OCI-LY7 (cell line): ENCODE measurements around the gene SAMD15. TPM values are rescaled to one million over a fixed set of nuclear protein-coding genes. Genes with fewer than 3 reads are reported as not detected.

Experiments
- BruUV-seq: library from RNA; stranded (reverse); fragments of 400-500 nt; replicated peaks from 2 replicates; lab custom pipeline; 2021; lab: Mats Ljungman, UMichigan
- CTCF ChIA-PET: fragments of 300-600 bp; sonication (Branson Sonifier 250); formaldehyde crosslinking; loops from one replicate; lab custom pipeline; 2022; ENCODE audit warnings: antibody characterized with exemption; ENCODE audit not compliant: unreplicated experiment; lab: Charles Lee
- POLR2A ChIA-PET: fragments of 300-600 bp; sonication (Branson Sonifier 250); formaldehyde crosslinking; loops from one replicate; lab custom pipeline; 2022; ENCODE audit warnings: antibody characterized with exemption; lab: Charles Lee
- DNase-seq: peaks from one replicate; pipeline ENCODE4 v3.0.0-alpha.2; 2015; ENCODE audit warnings: low spot score
- H2AFZ ChIP-seq: fragments of 200-600 bp; sonication (generic), shearing (Covaris generic); 2 replicates; pipeline ENCODE4 v1.6.1; 2014; ENCODE audit warnings: mild to moderate bottlenecking, antibody characterized with exemption, low read length, moderate library complexity
- H3K27ac ChIP-seq: fragments of 200-600 bp; sonication (generic); 2 replicates; pipeline ENCODE4 v1.5.1; 2014; ENCODE audit warnings: mixed run types, low read depth, mild to moderate bottlenecking, moderate library complexity, low read length, inconsistent platforms; ENCODE audit not compliant: poor library complexity, severe bottlenecking
- H3K36me3 ChIP-seq: fragments of 200-600 bp; sonication (generic); 2 replicates; pipeline ENCODE4 v1.6.1; 2014; ENCODE audit warnings: mild to moderate bottlenecking, antibody characterized with exemption, low read length, moderate library complexity, mixed read lengths; ENCODE audit not compliant: insufficient read depth
- H3K4me1 ChIP-seq: fragments of 200-600 bp; sonication (generic); 2 replicates; pipeline ENCODE4 v1.5.1; 2014; ENCODE audit warnings: mild to moderate bottlenecking, low read length; ENCODE audit not compliant: insufficient read depth, poor library complexity, severe bottlenecking
- H3K4me2 ChIP-seq: fragments of 200-600 bp; sonication (generic); 2 replicates; pipeline ENCODE4 v1.6.1; 2014; ENCODE audit warnings: mild to moderate bottlenecking, low read length
- H3K4me3 ChIP-seq: fragments of 200-600 bp; sonication (generic); 2 replicates; pipeline ENCODE4 v1.5.1; 2014; ENCODE audit warnings: mild to moderate bottlenecking, low read depth, low read length; ENCODE audit not compliant: poor library complexity, severe bottlenecking
- H3K79me2 ChIP-seq: fragments of 200-600 bp; sonication (generic); 2 replicates; pipeline ENCODE4 v1.6.1; 2016; ENCODE audit warnings: low read depth, mild to moderate bottlenecking, low read length, moderate library complexity, mixed read lengths; ENCODE audit not compliant: insufficient read depth
- H3K9me2 ChIP-seq: fragments of 200-600 bp; sonication (generic); 2 replicates; pipeline ENCODE4 v1.6.1; 2016; ENCODE audit warnings: mild to moderate bottlenecking, low read length, mixed read lengths; ENCODE audit not compliant: insufficient read depth
- H3K9me3 ChIP-seq: fragments of 200-600 bp; sonication (generic); 2 replicates; pipeline ENCODE4 v1.6.1; 2014; ENCODE audit warnings: mild to moderate bottlenecking, mixed run types, low read length, mixed read lengths
- H4K20me1 ChIP-seq: fragments of 200-600 bp; sonication (generic); 2 replicates; pipeline ENCODE4 v1.6.1; 2014; ENCODE audit warnings: mild to moderate bottlenecking, antibody characterized with exemption, low read length, moderate library complexity, mixed read lengths; ENCODE audit not compliant: insufficient read depth
- CTCF ChIP-seq: fragments of 200-600 bp; sonication (generic); conservative IDR thresholded peaks from 2 replicates; pipeline ENCODE4 v1.5.1; 2014; ENCODE audit warnings: mild to moderate bottlenecking, antibody characterized with exemption, low read length, moderate library complexity, mixed read lengths
- EZH2phosphoT487 ChIP-seq: fragments of 200-600 bp; sonication (generic); IDR thresholded peaks from 2 replicates; pipeline ENCODE4 v1.6.1; 2018; ENCODE audit warnings: low read depth, borderline replicate concordance, mild to moderate bottlenecking, mixed run types, antibody characterized with exemption, low read length, moderate library complexity, mixed read lengths
- intact Hi-C: fragments of 100-400 bp; cut with micrococcal nuclease; formaldehyde crosslinking; loops from one replicate; pipeline ENCODE4 v1.10.0; 2022; ENCODE audit not compliant: unreplicated experiment
- total RNA-seq, 2 experiments: library from RNA; depleted of rRNA in 1 of 2; stranded (reverse); fragments of >200 nt in 1 of 2; shearing (Covaris generic) in 1 of 2; gene quantifications; 2 replicates each; pipeline ENCODE4 v1.2.3, GENCODE V29; 2014 to 2022

Gene SAMD15
- total RNA-seq, 2 experiments from 2014 or later: 1.1 to 2.0 TPM

- H3K36me3 ChIP-seq: peaks cover 84% of the 10 kb centered on the region
- no peaks in the 10 kb centered on the region for H3K79me2 ChIP-seq
- TF ChIP-seq CTCF: no peak
- no peak for TF ChIP-seq EZH2phosphoT487
- H3K9me2 ChIP-seq: no peaks in the 10 kb centered on the region
- H2AFZ ChIP-seq: no peak overlapping the region
- no peak for DNase-seq
- no peaks in the 10 kb centered on the region for H3K9me3 ChIP-seq
- intact Hi-C loops: no loop called here
- CTCF ChIA-PET: no interaction called here
- no peak overlapping the region for H3K27ac ChIP-seq
- peaks cover 5% of the 10 kb centered on the region for H3K4me1 ChIP-seq
- BruUV-seq: no TSS peak
- no peak overlapping the region for H3K4me2 ChIP-seq
- H4K20me1 ChIP-seq: no peaks in the 10 kb centered on the region
- POLR2A ChIA-PET: interaction anchor here (0.5 to 1.0 kb wide), 7 partner anchors 11 to 1534 kb away, joined by 3 to 6 read pairs (median 4); no protein-coding TSS in a partner anchor
- H3K4me3 ChIP-seq: no peak overlapping the region
Observed at GRCh38 chr14:77346495-77346894, 30.7 kb upstream of the SAMD15 start.

GRCh38 chr14:77347751-77348150 is 29.4 kb upstream of the SAMD15 start:
- Histone ChIP-seq H2AFZ (no peak overlapping the region), H4K20me1 (no peaks in the 10 kb centered on the region), H3K4me3 (no peak overlapping the region), H3K36me3 (peaks cover 73% of the 10 kb centered on the region), H3K4me2 (no peak overlapping the region), H3K79me2 (peaks cover under 1% of the 10 kb centered on the region; the same call in 1 of the 2 replicates), H3K27ac (no peak overlapping the region), H3K9me2 (no peaks in the 10 kb centered on the region), H3K9me3 (no peaks in the 10 kb centered on the region), H3K4me1 (peaks cover 5% of the 10 kb centered on the region)
- no TSS peak for BruUV-seq
- POLR2A ChIA-PET: no interaction called here
- TF ChIP-seq CTCF: no peak
- no peak for TF ChIP-seq EZH2phosphoT487
- CTCF ChIA-PET: no interaction called here
- DNase-seq: no peak
- intact Hi-C loops: no loop called here

GRCh38 chr14:77353469-77354141 is 23.6 kb upstream of the SAMD15 start:
- POLR2A ChIA-PET: interaction anchor here (0.7 kb wide), 1 partner anchor 252 kb away, joined by 4 read pairs; no protein-coding TSS in a partner anchor
- H3K27ac ChIP-seq: no peak overlapping the region

More at GRCh38 chr14:77353469-77354141, 23.6 kb upstream of the SAMD15 start:
- H3K9me2 ChIP-seq: no peaks in the 10 kb centered on the region
- H3K9me3 ChIP-seq: no peaks in the 10 kb centered on the region
- H2AFZ ChIP-seq: no peak overlapping the region
- no peaks in the 10 kb centered on the region for H4K20me1 ChIP-seq
- H3K4me3 ChIP-seq: no peak overlapping the region
- CTCF ChIA-PET: no interaction called here
- no peak for TF ChIP-seq CTCF
- TF ChIP-seq EZH2phosphoT487: no peak
- intact Hi-C loops: no loop called here
- BruUV-seq: no TSS peak
- DNase-seq: no peak
- H3K4me1 ChIP-seq: no peaks in the 10 kb centered on the region
- peaks cover 47% of the 10 kb centered on the region for H3K36me3 ChIP-seq
- H3K4me2 ChIP-seq: no peak overlapping the region
- peaks cover 30% of the 10 kb centered on the region; the same call in 1 of the 2 replicates for H3K79me2 ChIP-seq
